Measurements from ENCODE around the gene CBLC.
"Not testable (repeated sequence)": the region's sequence is repeated elsewhere in the genome, so short reads cannot be mapped to it uniquely, and the experiment has no call there.

Gene CBLC

DNA sequence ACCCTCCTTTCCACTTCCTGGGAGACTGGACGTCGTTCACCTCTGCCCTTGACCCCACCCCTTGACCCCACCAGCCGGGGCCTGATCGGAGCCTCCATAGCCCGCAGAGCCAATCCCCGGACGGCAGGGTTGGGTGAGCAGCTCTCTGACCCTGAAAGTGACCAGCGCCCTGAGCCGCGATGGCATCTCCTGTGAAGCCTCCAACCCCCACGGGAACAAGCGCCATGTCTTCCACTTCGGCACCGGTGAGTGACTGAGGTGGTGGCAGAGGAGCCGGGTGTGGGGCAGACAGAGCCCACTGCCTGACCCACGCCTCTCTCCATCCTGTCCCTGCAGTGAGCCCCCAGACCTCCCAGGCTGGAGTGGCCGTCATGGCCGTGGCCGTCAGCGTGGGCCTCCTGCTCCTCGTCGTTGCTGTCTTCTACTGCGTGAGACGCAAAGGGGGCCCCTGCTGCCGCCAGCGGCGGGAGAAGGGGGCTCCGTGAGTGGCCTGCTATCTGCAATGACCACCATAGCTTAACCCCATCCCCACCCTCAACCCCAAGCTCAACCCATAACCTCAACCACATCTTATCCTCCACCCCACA lies 41.6 kb downstream of the CBLC start:
- no peak for DNase-seq (ENCODE audit: low spot score)

DNA sequence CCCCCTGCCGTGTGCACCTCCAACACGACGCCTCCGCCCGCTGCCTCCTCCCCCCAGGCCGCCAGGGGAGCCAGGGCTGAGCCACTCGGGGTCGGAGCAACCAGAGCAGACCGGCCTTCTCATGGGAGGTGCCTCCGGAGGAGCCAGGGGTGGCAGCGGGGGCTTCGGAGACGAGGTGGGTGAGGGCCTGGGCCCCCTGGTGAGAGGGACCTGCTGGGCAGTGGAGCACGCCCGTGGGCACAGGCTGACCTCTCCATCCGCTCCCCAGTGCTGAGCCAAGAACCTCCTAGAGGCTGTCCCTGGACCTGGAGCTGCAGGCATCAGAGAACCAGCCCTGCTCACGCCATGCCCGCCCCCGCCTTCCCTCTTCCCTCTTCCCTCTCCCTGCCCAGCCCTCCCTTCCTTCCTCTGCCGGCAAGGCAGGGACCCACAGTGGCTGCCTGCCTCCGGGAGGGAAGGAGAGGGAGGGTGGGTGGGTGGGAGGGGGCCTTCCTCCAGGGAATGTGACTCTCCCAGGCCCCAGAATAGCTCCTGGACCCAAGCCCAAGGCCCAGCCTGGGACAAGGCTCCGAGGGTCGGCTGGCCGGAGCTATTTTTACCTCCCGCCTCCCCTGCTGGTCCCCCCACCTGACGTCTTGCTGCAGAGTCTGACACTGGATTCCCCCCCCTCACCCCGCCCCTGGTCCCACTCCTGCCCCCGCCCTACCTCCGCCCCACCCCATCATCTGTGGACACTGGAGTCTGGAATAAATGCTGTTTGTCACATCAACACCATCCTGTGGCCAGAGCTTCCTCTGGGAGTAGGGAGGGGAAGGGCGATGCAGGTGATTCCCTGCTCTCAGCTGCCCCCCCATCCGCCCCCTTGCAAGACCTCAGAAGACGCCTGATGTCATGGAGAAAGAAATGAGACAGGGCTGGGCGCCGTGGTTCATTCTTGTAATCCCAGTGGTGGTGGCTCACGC lies 43.2 kb downstream of the CBLC start:
- DNase-seq (ENCODE audit: low spot score), result peak; percentile 37

DNA sequence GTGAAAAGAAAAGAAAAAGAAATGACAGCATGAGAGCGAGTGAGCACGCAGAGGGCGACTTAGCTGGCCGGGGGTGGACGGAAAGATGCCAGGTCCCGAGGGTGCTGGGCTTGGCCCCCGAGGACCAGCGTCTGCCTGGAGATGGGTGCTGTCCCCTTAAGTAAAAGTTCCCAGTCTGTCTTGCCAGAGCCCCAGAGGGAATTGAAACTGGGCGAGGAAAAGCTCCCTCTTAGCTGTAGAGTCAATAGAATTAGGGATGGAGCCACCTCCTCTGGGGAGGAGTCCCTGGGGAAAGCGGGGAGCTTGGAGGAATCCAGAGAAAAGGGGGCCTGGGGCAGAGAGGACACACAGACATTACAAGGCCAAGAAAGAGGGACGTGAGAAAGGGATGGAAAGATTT lies 44.5 kb downstream of the CBLC start:
- peak; percentile 74 for DNase-seq (ENCODE audit: low spot score)

DNA sequence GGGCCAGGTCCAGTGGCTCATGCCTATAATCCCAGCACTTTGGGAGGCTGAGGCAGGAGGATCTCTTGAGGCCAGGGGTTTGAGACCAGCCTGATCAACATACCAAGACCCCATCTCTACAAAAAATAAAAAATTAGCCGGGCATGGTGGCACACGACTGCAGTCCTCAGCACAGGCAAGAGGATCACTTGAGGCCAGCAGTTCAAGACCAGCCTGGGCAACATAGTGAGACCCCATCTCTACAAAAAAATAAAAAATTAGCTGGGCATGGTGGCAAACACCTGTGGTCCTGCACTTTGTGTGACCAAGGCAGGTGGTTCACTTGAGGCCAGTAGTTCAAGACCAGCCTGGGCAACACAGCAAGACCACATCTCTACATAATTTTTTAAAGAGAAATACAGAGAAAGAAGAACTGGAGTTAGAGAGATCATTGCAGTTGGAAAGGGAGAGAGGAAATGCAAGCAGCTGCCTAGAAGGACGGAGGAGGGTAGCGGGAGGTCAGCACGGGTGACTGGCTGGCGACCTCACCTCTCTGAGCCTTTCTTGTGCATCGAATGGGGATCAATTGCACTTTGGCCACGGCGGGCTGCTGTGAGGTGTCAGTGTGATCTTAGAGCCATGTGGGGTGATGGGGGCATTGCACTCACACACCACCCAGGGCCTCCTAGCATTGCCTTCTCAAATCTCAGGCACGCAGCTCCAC lies 45.1 kb downstream of the CBLC start:
- DNase-seq (ENCODE audit: low spot score), result no peak

DNA sequence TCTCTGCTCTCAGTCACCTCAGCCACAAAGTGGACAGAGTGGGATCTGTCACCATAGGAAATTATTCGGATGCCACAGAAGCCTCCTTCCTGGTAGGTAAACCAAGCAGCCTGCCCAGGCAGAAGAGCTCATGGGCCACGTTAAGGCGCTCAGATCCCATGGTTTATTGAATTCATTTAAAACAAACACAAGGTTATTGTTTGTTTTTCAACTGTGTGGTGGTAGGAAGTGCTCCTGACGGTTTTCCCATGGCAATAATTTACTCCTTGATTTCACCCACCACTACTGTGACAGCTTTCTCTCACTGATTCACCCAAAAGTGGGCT lies 45.6 kb downstream of the CBLC start:
- DNase-seq (ENCODE audit: low spot score), result no peak

DNA sequence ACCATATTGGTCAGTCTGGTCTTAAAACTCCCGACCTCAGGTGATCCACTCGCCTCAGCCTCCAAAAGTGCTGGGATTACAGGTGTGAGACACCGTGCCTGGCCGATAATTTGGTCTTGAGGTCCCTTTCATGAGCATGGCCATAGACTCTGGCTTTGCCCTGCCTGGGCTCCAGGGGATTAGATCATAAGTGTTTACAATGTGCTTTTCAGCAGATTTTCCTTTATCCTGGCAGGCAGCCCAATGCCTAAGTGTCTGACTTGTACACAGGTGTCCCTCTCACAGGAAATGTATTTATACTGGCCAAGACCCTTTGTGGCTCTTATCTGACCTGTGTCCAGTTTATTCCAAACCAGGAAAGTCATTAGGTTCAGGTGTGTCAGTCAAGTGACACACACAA lies 47.1 kb downstream of the CBLC start:
- DNase-seq (ENCODE audit: low spot score), result peak; percentile 50

DNA sequence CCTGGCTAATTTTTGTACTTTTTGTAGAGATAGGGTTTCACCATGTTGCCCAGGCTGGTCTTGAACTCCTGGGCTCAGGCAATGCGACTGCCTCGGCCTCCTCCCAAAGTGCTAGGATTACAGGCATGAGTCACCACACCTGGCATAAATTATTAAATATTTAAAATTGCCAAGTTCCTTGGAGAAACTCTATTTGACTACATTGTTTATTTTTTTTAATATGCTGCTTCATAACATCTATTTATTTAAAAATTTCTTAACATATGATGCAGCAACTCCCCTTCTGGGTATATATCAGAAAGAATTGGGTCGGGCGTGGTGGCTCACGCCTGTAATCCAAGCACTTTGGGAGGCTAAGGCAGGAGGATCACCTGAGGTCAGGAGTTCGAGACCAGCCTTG lies 55.2 kb downstream of the CBLC start:
- DNase-seq (ENCODE audit: low spot score), result not testable (repeated sequence)

DNA sequence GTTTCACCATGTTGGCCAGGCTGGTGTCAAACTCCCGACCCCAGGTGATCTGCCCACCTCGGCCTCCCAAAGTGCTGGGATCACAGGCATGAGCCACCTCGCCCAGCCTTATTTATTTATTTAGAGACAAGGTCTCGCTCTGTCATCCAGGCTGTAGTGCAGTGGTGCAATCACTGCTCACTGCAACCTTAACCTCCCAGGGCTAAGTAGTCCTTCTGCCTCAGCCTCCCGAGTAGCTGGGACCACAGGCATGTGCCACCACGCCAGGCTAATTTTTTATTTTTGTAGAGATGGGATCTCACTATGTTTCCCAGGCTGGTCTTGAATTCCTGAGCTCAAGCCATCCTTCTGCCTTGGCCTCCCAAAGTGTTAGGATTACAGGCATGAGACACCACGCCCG lies 56.7 kb downstream of the CBLC start:
- DNase-seq (ENCODE audit: low spot score), result not testable (repeated sequence)

DNA sequence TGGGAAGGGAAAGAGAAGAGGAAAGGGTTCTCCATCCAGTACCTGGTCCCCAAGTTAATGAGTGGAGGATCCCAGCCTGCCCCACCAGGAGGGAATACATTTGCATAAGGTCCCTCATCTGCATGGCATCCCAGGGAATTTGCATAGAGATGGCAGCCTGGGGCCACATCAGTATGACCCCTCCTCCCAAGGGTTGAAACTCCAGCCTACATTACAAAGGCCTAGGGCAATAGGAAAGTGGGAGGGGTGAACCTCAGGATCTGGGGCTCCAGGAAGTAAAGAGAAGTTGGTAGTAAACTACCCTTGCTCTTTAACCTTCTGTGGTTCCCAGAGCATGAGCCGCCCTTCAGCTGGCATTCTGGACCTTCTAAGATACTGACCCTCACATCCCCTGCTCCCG lies 61.6 kb downstream of the CBLC start:
- DNase-seq (ENCODE audit: low spot score), result no peak

DNA sequence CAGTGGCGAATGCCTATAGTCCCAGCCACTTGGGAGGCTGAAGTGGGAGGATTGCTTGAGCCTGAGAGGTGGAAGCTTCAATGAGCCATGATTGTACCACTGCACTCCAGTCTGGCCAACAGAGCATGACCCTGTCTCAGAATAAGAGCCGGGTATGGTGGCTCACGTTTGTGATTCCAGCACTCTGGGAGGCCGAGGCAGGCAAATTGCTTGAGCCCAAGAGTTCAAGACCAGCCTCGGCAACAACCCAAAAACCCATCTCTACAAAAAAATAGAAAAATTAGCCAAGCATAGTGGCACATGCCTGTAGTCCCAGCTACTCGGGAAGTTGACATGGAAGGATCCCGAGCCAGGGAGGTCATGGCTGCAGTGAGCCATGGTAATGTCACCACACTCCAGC lies 63.1 kb downstream of the CBLC start:
- no peak for DNase-seq (ENCODE audit: low spot score)

DNA sequence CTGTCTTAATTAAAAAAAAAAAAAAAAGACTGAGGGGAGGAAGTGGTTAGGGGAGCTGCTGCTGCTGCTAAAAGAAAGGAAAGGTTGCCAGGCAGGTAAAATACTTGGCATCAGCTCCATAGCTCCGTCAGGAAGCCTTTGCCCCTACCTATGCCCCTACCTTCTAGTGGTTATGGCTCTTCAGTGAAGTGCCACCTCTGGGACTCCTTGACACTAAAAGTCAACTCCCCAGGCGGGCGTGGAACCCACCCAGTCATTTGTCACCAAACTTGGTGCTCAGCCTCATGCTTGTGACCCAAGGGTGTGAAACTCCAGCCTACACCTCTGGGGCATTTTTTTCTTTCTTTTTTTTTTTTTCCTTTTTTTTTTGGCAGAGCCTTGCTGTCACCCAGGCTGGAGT lies 63.5 kb downstream of the CBLC start:
- DNase-seq (ENCODE audit: low spot score), result no peak

DNA sequence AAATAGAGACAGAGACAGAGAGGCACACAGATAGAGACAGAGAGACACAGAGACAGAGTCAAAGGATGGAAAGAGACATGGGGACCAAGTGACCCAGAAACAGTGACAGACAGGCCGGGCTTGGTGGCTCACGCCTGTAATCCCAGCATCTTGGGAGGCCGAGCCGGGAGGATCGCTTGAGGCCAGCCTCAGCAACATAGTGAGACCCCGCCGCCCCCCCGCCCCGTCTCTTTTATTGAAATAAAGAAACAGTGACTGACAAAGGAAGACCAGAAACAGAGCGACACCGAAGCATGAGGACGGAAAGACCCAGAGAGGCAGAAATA lies 67.6 kb downstream of the CBLC start:
- no peak for DNase-seq (ENCODE audit: low spot score)

DNA sequence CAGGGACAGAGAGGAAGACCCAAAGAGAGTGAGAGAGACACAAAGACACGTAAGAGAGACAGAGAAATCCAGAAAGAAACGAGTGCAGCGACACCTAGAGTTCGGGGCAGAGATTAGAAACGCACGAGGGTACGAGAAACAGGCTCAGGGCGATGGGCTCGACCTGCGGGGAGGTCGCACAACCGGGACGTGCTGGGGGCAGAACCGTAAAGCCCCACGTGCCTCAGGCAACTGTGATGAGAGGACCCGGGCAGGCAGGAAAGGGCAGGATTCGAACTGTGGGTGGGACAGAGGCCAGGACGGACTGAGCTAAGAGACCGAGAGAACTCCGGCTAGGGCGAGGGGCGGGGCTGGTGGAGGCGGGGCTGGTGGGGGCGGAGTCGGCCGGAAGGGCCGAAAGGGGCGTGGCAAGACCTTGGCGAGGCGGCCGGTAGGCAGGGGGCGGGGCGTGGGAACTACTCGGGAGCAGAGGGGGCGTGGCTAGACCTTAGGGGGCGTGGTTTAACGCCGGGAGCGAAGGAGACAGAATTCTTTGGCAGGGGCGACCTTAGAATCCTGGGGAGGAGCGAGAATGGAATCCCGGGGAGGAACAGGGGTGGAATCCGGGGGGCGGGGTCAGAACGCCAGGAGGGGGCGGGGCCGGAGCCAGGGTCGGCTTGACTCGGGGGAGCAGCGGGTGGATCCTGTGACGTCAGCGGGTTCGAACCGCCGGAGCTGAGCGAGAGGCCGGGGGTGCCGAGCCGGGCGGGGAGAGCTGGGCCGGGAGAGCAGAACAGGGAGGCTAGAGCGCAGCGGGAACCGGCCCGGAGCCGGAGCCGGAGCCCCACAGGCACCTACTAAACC lies 68.1 kb downstream of the CBLC start, which contains the start of gene NECTIN2:
NECTIN2 (plus strand) TSS at position 686 of the 843 bp plus-strand sequence. CDS start 229 bp downstream, outside the sequence.
- DNase-seq (ENCODE audit: low spot score), result peak; percentile 98

DNA sequence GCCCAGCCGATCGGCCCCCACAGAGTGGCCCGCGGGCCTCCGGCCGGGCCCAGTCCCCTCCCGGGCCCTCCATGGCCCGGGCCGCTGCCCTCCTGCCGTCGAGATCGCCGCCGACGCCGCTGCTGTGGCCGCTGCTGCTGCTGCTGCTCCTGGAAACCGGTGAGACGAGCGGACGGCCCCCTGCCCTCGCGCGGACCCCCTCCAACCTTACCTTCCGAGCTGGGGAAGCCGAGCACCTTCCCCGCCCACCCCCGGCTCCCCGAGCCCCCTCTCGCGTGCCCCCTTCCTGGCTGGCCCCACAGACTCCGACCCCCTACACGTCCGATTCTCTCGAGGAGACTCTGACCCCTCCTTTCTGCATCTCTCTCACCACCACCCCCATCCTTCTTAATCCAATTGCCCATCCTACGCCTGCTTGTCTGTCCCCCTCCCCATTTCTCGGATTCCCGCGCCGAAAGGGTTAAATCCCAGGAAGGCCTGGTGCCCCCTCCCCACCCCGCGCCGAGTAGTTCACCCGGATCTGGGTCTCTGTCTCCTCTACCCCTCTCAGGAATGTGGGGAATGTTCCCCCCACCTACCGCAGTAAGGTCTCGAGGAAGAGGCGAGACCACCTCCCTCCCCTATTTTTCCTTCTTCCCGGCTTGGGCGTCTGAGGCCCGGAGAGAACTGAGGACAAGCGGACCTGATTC lies 68.9 kb downstream of the CBLC start:
- DNase-seq (ENCODE audit: low spot score), result peak; percentile 35

DNA sequence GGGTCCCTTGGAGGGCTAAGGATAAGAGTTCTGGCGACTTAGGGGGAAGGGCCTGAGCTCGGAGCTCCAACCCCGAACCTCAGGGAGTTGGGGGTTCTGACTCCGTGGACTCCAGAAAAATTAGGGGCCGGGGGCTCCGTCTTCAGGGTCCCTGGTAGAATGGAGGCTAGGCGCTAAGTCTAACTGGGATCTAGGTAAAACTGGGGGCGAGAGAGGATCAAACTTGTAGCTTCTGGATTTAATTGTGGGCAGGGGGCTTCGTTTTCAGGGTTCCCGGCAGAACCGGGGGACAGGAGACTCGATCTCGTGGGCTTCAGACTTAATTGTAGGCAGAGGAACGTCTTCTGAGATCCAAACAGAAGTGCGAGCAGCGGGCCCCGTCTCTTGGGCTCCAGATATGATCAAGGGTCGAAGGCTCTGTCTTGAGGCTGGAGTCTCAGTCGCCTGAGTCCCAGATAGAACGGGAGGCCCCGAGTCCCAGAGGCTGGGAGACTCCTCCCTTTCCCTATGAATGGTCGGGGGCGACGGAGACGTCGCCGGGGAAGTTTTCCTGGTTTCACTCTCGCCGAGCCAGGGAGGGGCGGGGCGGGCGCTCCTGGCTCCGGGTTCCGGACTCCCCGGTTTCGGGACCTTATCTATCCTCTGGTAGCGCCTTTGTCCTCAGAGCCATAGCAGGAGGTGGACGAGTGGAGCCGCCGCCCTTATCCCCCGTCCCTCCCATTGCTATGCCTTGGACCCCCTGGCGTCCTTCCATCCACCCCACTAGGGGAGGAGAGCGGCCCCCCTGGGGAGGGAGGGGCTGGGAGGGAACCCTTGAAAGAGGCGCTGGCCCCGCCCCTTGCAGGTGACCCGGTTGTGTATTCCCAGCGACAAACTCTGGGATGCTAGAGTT lies 69.7 kb downstream of the CBLC start:
- DNase-seq (ENCODE audit: low spot score), result peak; percentile 33

DNA sequence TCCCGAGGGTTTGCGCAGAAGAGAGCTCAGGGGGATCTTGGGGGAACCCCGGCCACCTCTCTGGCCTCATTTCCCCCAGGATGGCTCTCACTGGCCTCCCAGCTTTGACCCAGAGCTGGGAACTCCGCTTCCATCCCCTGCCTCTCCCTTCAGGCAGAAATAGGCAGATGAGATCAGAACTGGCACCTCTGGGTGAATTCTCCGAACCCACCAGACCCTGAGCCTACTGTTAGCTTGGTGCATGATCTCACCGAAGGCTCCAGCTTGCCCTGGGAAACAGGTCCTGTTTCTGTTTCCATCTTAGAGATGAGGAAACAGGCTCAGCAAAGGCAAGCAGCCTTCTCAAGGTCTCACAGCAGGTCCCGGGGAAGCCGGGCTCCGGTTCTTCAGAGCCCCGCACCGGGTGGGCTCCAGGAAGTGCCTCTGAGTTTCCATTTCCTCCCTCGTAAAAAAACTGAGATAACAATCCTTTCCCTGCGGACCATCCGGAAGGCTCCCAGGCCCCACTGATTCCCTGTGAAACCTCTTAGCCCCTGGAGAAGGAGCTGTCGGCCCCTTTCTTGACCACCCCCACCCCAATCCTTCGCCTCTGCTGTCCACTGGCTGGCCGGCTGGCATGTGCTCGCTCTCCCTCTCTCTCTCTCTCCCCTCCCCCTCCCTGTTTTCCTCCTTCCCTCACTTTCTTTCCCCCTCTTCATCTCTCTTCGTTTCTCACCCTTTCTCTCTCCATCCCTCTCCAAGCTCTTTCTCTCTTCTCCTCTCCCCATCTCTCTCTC lies 70.5 kb downstream of the CBLC start:
- DNase-seq (ENCODE audit: low spot score), result no peak

DNA sequence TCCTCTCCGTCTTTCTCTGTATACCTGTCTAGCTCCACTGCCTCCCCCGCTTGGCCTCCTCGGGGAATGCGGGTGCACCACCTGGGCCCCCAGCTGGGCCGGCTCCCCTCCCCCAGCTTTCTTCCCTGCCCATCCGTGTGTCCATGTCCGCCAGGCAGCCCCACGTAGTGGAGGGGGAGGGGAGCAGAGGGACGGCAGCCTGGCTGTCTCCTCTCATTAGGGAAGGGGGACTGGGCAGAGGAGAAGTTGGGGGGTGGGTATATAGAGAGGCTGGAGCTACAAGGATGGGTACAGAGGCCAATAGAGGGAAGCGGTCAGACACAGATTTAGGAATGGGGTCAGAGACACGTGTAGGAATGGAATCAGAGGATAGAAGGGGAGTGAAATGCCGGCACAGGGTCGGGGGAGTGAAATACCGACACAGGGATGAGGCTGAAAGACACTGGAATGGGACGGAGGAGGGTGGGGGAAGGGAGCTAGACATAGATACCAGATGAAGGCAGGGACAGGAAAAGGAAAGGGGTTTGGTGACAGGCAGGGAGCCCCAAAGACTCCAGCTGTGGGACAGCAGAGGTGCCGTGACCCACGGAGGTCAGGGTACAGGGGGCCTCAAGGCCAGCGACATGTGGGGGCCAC lies 71.2 kb downstream of the CBLC start:
- no peak for DNase-seq (ENCODE audit: low spot score)
